ENCODE results near the gene CHRNE.
A peak's percentile ranks its signal among the peaks of the same experiment; 100 is the strongest.

CHRNE gene

GRCh38 chr17:4941319-4941610, 38.4 kb upstream of the CHRNE start:
- peaks cover 30% of the 10 kb centered on the region for H3K36me3 ChIP-seq (ENCODE audit: control insufficient read depth, insufficient read depth, low read length)
- H3K4me3 ChIP-seq (replicated peaks; ENCODE audit: low read depth, low read length), result peak overlapping the region; percentile 89
- TF ChIP-seq, protein P1, sequence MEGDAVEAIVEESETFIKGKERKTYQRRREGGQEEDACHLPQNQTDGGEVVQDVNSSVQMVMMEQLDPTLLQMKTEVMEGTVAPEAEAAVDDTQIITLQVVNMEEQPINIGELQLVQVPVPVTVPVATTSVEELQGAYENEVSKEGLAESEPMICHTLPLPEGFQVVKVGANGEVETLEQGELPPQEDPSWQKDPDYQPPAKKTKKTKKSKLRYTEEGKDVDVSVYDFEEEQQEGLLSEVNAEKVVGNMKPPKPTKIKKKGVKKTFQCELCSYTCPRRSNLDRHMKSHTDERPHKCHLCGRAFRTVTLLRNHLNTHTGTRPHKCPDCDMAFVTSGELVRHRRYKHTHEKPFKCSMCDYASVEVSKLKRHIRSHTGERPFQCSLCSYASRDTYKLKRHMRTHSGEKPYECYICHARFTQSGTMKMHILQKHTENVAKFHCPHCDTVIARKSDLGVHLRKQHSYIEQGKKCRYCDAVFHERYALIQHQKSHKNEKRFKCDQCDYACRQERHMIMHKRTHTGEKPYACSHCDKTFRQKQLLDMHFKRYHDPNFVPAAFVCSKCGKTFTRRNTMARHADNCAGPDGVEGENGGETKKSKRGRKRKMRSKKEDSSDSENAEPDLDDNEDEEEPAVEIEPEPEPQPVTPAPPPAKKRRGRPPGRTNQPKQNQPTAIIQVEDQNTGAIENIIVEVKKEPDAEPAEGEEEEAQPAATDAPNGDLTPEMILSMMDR (IDR thresholded peaks at IDR 0.05; ENCODE audit: insufficient read depth, low read length, poor library complexity, severe bottlenecking), result no peak
- no peaks in the 10 kb centered on the region for H3K27me3 ChIP-seq (replicated peaks; ENCODE audit: control insufficient read depth, insufficient read depth, low read length)
- no peak for DNase-seq (ENCODE audit: extremely low read depth, insufficient read length)

- Histone ChIP-seq H3K4me3 (replicated peaks; ENCODE audit: low read depth, low read length) (peak overlapping the region; percentile 89), H3K27me3 (replicated peaks; ENCODE audit: control insufficient read depth, insufficient read depth, low read length) (no peaks in the 10 kb centered on the region), H3K36me3 (ENCODE audit: control insufficient read depth, insufficient read depth, low read length) (peaks cover 28% of the 10 kb centered on the region)
- TF ChIP-seq, protein P1 (IDR thresholded peaks at IDR 0.05; ENCODE audit: insufficient read depth, low read length, poor library complexity, severe bottlenecking), result no peak
- peak; percentile 66 for DNase-seq (ENCODE audit: extremely low read depth, insufficient read length)
Measured at GRCh38 chr17:4940555-4941318, 37.8 kb upstream of the CHRNE start.

DNA sequence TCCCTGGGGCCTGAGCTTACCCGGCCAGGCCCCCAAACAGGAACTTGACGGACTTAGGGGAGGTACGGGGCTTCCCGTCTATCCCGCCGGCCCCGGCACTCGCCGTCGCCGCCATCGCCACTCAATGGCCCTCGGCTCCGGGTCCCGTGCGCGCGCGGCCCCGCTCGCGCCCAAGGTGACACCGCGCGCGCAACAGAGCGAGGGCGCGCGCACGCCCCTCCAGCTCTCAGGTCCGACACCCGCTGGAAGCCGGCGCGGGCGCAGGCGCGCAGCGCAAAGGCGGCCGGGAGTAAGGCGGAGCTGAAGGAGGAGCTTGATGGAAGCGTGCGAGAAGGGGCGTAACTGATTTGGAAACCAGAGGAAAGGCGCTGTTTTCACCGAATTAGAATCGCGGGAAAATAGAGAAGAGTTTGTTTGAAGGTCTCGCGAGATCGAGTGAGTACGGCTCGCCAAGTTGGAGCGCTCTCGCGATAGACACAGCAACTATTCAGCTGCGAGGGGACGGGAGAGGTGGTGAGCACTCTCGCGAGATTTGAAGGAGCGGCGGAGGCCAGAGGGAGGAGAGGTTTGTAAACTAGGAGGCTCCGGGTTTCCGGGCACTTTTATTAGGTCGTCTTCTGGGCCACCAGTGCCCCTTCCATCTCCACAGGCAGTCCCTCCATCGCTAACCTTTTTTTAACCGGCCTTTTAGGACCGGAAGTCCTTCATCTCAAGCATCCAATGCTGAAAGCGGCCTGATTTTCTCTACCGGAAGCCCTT, 37.1 kb upstream of the CHRNE start, which contains the start of the genes RNF167 and SLC25A11:
TSS of gene RNF167 (plus strand) at position 473 of the 759 bp plus-strand sequence. CDS start 642 bp downstream, outside the sequence.
TSS of gene SLC25A11 (minus strand) at position 251 of the 759 bp plus-strand sequence. CDS start at position 115, 136 bp downstream.
- DNase-seq (ENCODE audit: extremely low read depth, insufficient read length), result peak; percentile 100
- Histone ChIP-seq H3K4me3 (replicated peaks; ENCODE audit: low read depth, low read length) (peak within 1 kb of the TSS; percentile 89), H3K27me3 (replicated peaks; ENCODE audit: control insufficient read depth, insufficient read depth, low read length) (no peaks in the 10 kb centered on the region), H3K36me3 (ENCODE audit: control insufficient read depth, insufficient read depth, low read length) (peaks cover 26% of the 10 kb centered on the region)
- TF ChIP-seq, protein P1 (IDR thresholded peaks at IDR 0.05; ENCODE audit: insufficient read depth, low read length, poor library complexity, severe bottlenecking), result no peak

GRCh38 chr17:4939546-4939795, 36.6 kb upstream of the CHRNE start:
- DNase-seq (ENCODE audit: extremely low read depth, insufficient read length), result no peak
- Histone ChIP-seq H3K36me3 (ENCODE audit: control insufficient read depth, insufficient read depth, low read length) (peaks cover 22% of the 10 kb centered on the region), H3K27me3 (replicated peaks; ENCODE audit: control insufficient read depth, insufficient read depth, low read length) (no peaks in the 10 kb centered on the region), H3K4me3 (replicated peaks; ENCODE audit: low read depth, low read length) (peak overlapping the region; percentile 89)
- TF ChIP-seq, protein P1 (IDR thresholded peaks at IDR 0.05; ENCODE audit: insufficient read depth, low read length, poor library complexity, severe bottlenecking), result no peak

GRCh38 chr17:4938688-4939545, 36.0 kb upstream of the CHRNE start:
- Histone ChIP-seq H3K4me3 (replicated peaks; ENCODE audit: low read depth, low read length) (peak overlapping the region; percentile 89), H3K27me3 (replicated peaks; ENCODE audit: control insufficient read depth, insufficient read depth, low read length) (no peaks in the 10 kb centered on the region), H3K36me3 (ENCODE audit: control insufficient read depth, insufficient read depth, low read length) (peaks cover 21% of the 10 kb centered on the region)
- peak; percentile 42 for DNase-seq (ENCODE audit: extremely low read depth, insufficient read length)
- TF ChIP-seq, protein P1 (IDR thresholded peaks at IDR 0.05; ENCODE audit: insufficient read depth, low read length, poor library complexity, severe bottlenecking), result no peak

Measured in GM06990 (cell line).